ENCODE results near the gene PLD5. TPM values are rescaled to one million over a fixed set of nuclear protein-coding genes. Genes with fewer than 3 reads are reported as not detected.

Gene PLD5
- total and polyA plus RNA-seq, 4 donors: under 0.01 to 0.17 (median 0.05) TPM; not detected in 1

- WGBS: 67% methylated on average over 2 of the region's 2 CpGs
- H3K27me3 ChIP-seq (ENCODE audit: control insufficient read depth in 4 of 4, insufficient read depth in 4 of 4, low read length in 3 of 4): peaks cover 0 to 6% (median 0%) of the 10 kb centered on the region in 4 donors
- no peak for DNase-seq (ENCODE audit: low spot score)
- no peak overlapping the region for H3K9ac ChIP-seq (ENCODE audit: low read depth in 1 of 2, low read length in 2 of 2)
- peaks cover 0 to 10% (median 1%) of the 10 kb centered on the region in 4 donors for H3K9me3 ChIP-seq (ENCODE audit: control insufficient read depth in 4 of 4, low read length in 3 of 4)
- no peak overlapping the region for H3K27ac ChIP-seq (ENCODE audit: low read depth in 1 of 2, low read length in 2 of 2)
- no peaks in the 10 kb centered on the region for H3K36me3 ChIP-seq (ENCODE audit: control insufficient read depth in 4 of 4, insufficient read depth in 3 of 4, low read depth in 1 of 4, low read length in 3 of 4)
- H3K4me1 ChIP-seq (ENCODE audit: control insufficient read depth in 4 of 4, insufficient read depth in 4 of 4, low read length in 3 of 4): no peaks in the 10 kb centered on the region
- H3K4me3 ChIP-seq (ENCODE audit: low read depth in 1 of 3, low read length in 3 of 3): no peak overlapping the region
- TF ChIP-seq FOXA2 (IDR thresholded peaks at IDR 0.05): no peak
- no peak for TF ChIP-seq CTCF (IDR thresholded peaks at IDR 0.05; ENCODE audit: low read depth, low read length, missing input control)
- TF ChIP-seq GABPA (IDR thresholded peaks at IDR 0.05 in 1 of 2, conservative IDR thresholded peaks at IDR 0.05 in 1 of 2): no peak
- no peak for TF ChIP-seq NR2F2 (IDR thresholded peaks at IDR 0.05)
Observed at GRCh38 chr1:242435200-242435599, 89.3 kb downstream of the PLD5 start.

- Histone ChIP-seq H3K4me3 (ENCODE audit: low read depth in 1 of 3, low read length in 3 of 3) (no peak overlapping the region), H3K36me3 (ENCODE audit: control insufficient read depth in 4 of 4, insufficient read depth in 3 of 4, low read depth in 1 of 4, low read length in 3 of 4) (no peaks in the 10 kb centered on the region), H3K4me1 (ENCODE audit: control insufficient read depth in 4 of 4, insufficient read depth in 4 of 4, low read length in 3 of 4) (no peaks in the 10 kb centered on the region), H3K9ac (ENCODE audit: low read depth in 1 of 2, low read length in 2 of 2) (no peak overlapping the region), H3K9me3 (ENCODE audit: control insufficient read depth in 4 of 4, low read length in 3 of 4) (peaks cover 0 to 10% (median 1%) of the 10 kb centered on the region in 4 donors), H3K27ac (ENCODE audit: low read depth in 1 of 2, low read length in 2 of 2) (no peak overlapping the region), H3K27me3 (ENCODE audit: control insufficient read depth in 4 of 4, insufficient read depth in 4 of 4, low read length in 3 of 4) (peaks cover 0 to 9% (median 0%) of the 10 kb centered on the region in 4 donors)
- TF ChIP-seq YY1 (IDR thresholded peaks at IDR 0.05) (no peak), CTCF (IDR thresholded peaks at IDR 0.05; ENCODE audit: low read depth, low read length, missing input control) (no peak), TAF1 (conservative IDR thresholded peaks at IDR 0.05) (no peak), REST (IDR thresholded peaks at IDR 0.05) (no peak), ATF3 (IDR thresholded peaks at IDR 0.05) (no peak), GABPA (IDR thresholded peaks at IDR 0.05 in 1 of 2, conservative IDR thresholded peaks at IDR 0.05 in 1 of 2) (no peak), HNF4G (IDR thresholded peaks at IDR 0.05) (no peak)
- DNase-seq (ENCODE audit: low spot score): no peak
- 58% methylated on average over 6 of the region's 6 CpGs for WGBS
Observed at GRCh38 chr1:242432491-242433095, 91.9 kb downstream of the PLD5 start.

Data from liver (tissue), 9 donors.